Measurements from ENCODE around the gene COL7A1. TPM values are rescaled to one million over a fixed set of nuclear protein-coding genes. Genes with fewer than 3 reads are reported as not detected.
"Not testable (repeated sequence)": the region's sequence is repeated elsewhere in the genome, so short reads cannot be mapped to it uniquely, and the experiment has no call there.

Gene COL7A1
- total RNA-seq, 4 donors from 2014 or later, result 0.88 to 21.6 (median 19.1) TPM

GRCh38 chr3:48536785-48537184 is 58.3 kb downstream of the COL7A1 start:
- no peaks in the 10 kb centered on the region for H3K9me3 ChIP-seq
- no peaks in the 10 kb centered on the region for H3K4me1 ChIP-seq
- no peaks in the 10 kb centered on the region for H3K27me3 ChIP-seq
- no peak overlapping the region for H3K4me3 ChIP-seq
- DNase-seq, result no peak
- no peaks in the 10 kb centered on the region for H3K36me3 ChIP-seq
- intact Hi-C loops (cut with DNase I; ENCODE audit: low total_unique reads), result no loop called here
- no peak for TF ChIP-seq POLR2A (IDR thresholded peaks at IDR 0.05)
- no peak for TF ChIP-seq CTCF (IDR thresholded peaks at IDR 0.05)
- no peak overlapping the region for H3K27ac ChIP-seq

- intact Hi-C loops (cut with DNase I; ENCODE audit: low total_unique reads), result no loop called here
Measured at GRCh38 chr3:48536116-48536515, 59.0 kb downstream of the COL7A1 start.

GRCh38 chr3:48535578-48535977 is 59.6 kb downstream of the COL7A1 start:
- Histone ChIP-seq H3K4me1 (no peaks in the 10 kb centered on the region), H3K27ac (no peak overlapping the region), H3K27me3 (no peaks in the 10 kb centered on the region), H3K36me3 (no peaks in the 10 kb centered on the region), H3K4me3 (no peak overlapping the region), H3K9me3 (no peaks in the 10 kb centered on the region)
- DNase-seq, result no peak
- TF ChIP-seq POLR2A (IDR thresholded peaks at IDR 0.05) (no peak), CTCF (IDR thresholded peaks at IDR 0.05) (no peak)
- intact Hi-C loops (cut with DNase I; ENCODE audit: low total_unique reads), result no loop called here

More at GRCh38 chr3:48536116-48536515, 59.0 kb downstream of the COL7A1 start:
- DNase-seq, result no peak
- no peaks in the 10 kb centered on the region for H3K4me1 ChIP-seq
- H3K27ac ChIP-seq, result no peak overlapping the region
- TF ChIP-seq POLR2A (IDR thresholded peaks at IDR 0.05) (no peak), CTCF (IDR thresholded peaks at IDR 0.05) (no peak)
- H3K9me3 ChIP-seq, result no peaks in the 10 kb centered on the region
- no peaks in the 10 kb centered on the region for H3K36me3 ChIP-seq
- no peak overlapping the region for H3K4me3 ChIP-seq
- H3K27me3 ChIP-seq, result no peaks in the 10 kb centered on the region

- no peaks in the 10 kb centered on the region for H3K36me3 ChIP-seq
- intact Hi-C loops (cut with DNase I; ENCODE audit: low total_unique reads), result no loop called here
- no peaks in the 10 kb centered on the region for H3K4me1 ChIP-seq
- TF ChIP-seq POLR2A (IDR thresholded peaks at IDR 0.05) (no peak), CTCF (IDR thresholded peaks at IDR 0.05) (no peak)
- H3K9me3 ChIP-seq, result no peaks in the 10 kb centered on the region
- no peak overlapping the region for H3K4me3 ChIP-seq
- no peaks in the 10 kb centered on the region for H3K27me3 ChIP-seq
- no peak overlapping the region for H3K27ac ChIP-seq
- DNase-seq, result no peak
Measured at GRCh38 chr3:48532977-48533337, 62.2 kb downstream of the COL7A1 start.

- intact Hi-C loops (cut with DNase I; ENCODE audit: low total_unique reads), result no loop called here
- no peak overlapping the region for H3K27ac ChIP-seq
- no peaks in the 10 kb centered on the region for H3K4me1 ChIP-seq
- no peaks in the 10 kb centered on the region for H3K9me3 ChIP-seq
- DNase-seq, result no peak
- H3K27me3 ChIP-seq, result no peaks in the 10 kb centered on the region
- H3K4me3 ChIP-seq, result no peak overlapping the region
- no peaks in the 10 kb centered on the region for H3K36me3 ChIP-seq
- no peak for TF ChIP-seq POLR2A (IDR thresholded peaks at IDR 0.05)
- TF ChIP-seq CTCF (IDR thresholded peaks at IDR 0.05), result no peak
Measured at GRCh38 chr3:48532271-48532976, 62.7 kb downstream of the COL7A1 start.

DNA sequence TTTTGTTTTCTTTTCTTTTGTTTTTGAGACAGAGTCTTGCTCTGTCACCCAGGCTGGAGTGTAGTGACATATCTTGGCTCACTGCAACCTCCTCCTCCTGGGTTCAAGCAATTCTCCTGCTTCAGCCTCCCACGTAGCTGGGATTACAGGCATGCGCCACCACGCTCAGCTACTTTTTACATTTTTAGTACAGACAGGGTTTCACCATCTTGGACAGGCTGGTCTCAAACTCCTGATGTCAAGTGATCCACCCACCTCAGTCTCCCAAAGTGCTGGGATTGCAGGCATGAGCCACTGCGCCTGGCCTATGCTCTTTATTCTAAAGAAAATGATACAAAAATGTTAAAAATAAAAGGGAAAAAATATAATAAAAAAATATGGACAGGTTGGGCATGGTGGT is 64.4 kb downstream of the COL7A1 start:
- H3K4me3 ChIP-seq; DNase-seq; H3K9me3 ChIP-seq; intact Hi-C loops (cut with DNase I; ENCODE audit: low total_unique reads); H3K27ac ChIP-seq; H3K36me3 ChIP-seq; H3K27me3 ChIP-seq; H3K4me1 ChIP-seq: not testable (repeated sequence)

All from uterus (tissue), 4 donors.